A549 (cell line): Measurements from ENCODE around the gene ZSWIM3.

Source experiments
- CBX8 ChIP-seq: fragments of 200-600 bp; sonication (generic); IDR thresholded peaks from 2 replicates; pipeline ENCODE4 v1.6.1; 2016
- KDM5A ChIP-seq: fragments of 200-600 bp; sonication (generic); IDR thresholded peaks from 2 replicates; pipeline ENCODE4 v1.6.1; 2016; ENCODE audit warnings: antibody characterized with exemption, mild to moderate bottlenecking
- MAFK ChIP-seq: fragments of 450-650 bp; IDR thresholded peaks from 2 replicates; pipeline ENCODE4 v1.6.1; 2014; ENCODE audit not compliant: partially characterized antibody
- MAX ChIP-seq: IDR thresholded peaks from 2 replicates; pipeline ENCODE4 v1.6.1; 2012

DNA sequence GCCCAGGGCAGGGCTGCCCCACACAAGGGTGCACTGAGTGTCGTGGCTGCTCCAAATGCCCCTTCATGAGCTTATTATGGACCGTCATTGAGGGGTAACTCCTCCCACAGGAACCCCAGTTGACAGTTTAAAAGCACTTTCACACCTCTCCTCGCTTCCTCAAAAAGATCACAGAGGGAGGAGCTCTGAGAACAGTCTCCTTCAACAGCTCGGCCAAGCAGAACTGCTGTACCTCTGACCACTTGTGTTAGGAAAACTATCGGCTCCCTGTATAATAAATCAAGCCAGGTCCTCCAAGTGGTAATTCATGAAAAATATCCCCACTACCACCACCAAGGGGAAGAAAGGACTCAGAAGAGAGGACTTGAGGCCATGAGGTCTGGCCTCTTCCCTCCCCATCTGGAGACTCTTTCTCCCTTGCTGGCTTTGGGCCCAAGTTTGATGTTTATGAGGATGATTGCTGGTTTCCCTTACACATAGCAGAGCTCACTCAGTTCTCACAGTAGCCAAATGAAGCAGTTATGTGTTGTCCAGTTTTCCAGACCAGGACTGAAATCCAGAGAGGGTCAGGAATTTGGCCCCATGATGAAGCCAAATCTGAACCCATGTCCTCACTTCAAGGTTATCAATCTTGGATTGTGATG is 15.1 kb upstream of the ZSWIM3 start:
- no peak for TF ChIP-seq MAX
- TF ChIP-seq MAFK: no peak
- TF ChIP-seq CBX8: no peak
- no peak for TF ChIP-seq KDM5A
